Hematopoietic multipotent progenitor cell treated with erythropoietin and hydrocortisone succinate and interleukin-3 and kit ligand, for 4 days (in vitro differentiated cells): ENCODE data around the gene FAM89B.
"Not testable (repeated sequence)": the region's sequence is repeated elsewhere in the genome, so short reads cannot be mapped to it uniquely, and the experiment has no call there.

Source experiments
- DNase-seq: peaks from one replicate; pipeline ENCODE4 v3.0.0-alpha.2; 2015

FAM89B gene

DNA sequence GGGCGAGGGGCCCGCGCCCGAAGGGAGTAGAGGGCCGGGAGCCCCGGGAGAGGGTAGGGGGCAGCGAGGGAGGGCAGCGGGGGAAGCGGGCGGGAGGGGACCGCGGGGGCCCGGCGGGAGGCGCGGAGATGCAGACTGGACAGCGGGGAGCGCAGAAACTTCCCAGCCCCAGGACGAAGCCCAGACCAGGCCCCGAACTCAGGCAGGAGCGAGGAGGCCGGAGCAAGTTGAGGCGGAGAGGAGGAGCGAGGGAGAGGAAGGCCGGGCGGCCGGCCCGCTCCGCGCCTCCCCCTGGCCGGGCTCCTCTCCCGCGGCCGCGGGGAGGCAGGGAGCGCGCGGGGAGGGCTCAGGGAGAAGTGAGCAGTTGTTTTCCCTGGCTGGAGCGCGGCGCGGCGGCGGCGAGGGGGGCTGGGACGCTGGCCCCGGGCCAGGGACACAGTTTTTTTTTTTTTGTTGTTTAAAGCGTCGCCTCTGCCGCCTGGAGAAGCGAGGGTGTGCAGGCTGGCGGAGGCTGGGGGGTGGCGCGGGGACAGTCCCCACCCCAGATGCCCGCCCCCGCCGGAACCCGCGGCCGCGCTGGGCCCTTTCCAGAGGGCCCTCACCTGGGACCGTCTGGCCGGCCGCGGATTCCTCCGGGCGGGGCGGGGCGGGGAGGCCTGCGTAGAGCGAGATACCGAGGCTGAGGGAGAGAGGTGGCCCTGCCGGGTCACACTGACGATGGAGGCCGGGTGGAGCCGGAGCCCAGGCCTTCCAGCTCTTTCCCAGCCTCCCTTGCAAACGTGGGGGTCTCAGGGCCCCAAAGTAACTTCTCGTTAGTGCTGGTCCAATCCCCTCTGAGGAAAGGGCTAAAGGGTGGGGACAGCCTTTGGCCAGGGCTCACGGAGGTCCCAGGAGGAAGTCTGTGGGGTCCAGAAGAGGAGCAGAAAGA, 14.1 kb upstream of the FAM89B start, which contains the start of gene LTBP3:
Gene LTBP3 (minus strand): TSS at position 358 of the 928 bp plus-strand sequence. CDS start 400 bp downstream, outside the sequence.
- DNase-seq: peak; percentile 77

DNA sequence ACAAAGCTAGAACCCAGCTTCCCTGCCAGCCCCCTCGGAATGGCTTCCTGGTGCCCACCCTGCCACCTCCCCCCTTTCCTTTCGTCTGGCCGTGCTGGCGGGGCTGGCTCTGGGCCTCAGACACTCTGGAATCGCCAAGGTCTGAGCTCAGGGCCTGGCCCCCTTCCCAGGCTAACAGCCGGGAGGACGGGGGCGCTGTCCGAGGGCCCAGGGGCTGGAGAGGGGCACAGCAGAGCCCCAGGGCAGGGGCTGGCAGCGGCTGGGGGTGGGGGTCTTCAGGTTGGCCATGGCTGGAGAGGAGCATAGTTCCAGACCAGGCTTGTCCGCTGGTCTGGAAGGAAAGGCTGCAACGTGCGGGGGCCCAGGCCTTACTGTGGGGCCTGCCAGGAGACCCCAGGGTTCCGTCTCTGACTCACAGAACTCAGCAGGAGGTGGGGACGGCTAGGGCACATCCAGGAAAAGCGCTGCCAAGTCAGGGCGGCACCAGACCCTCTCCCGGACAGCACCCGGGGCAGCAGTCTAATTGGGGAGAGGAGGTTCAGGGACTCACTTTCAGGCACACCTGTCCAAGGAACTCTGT, 13.3 kb upstream of the FAM89B start:
- DNase-seq: no peak

DNA sequence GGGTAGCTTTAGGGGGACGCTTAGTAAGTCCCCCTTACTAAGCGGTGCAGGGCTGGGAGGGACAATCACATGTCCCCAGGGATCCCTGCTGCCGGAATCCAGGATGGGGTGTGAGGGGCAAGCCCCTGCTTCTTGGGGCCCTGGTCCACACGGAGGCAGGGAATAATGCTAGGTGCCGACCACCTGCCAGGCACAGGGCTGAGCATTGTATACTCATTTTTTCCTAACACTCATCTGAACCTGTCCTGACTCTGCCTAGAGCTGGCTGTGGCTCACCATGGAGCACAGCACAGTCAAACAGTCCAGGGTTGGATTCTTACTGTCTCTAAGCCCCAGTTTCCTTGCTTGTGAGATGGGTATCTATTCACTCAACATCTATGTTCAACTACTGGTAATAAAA, 12.8 kb upstream of the FAM89B start:
- no peak for DNase-seq

DNA sequence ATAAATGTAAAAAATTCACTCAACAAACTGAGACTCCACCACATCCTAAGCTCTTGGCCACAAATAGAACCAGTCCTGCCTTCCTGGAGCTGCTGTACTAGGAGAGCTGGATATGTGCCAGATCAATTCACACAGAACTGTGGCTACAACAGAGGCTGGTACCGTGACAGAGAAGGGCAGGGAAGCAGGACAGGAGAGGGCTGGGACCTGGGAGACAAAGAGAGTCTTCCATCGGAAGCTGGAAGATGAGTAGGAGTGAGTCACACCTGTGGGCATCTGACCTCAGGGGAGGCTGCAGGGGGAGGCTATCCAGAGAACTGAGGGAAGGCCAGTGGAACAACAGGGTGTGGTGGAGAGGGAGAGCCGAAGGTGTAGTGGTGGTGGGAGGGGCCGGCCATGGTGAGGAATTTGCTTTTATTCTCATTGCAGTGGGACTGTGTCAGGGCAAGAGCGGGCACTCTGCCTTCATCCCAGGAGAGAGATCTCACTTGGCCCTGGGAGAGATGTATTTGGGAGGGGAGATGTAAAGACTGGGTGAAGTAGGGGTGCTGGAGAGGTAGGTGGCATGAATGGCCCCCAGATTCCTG, 12.3 kb upstream of the FAM89B start:
- DNase-seq: peak; percentile 53

DNA sequence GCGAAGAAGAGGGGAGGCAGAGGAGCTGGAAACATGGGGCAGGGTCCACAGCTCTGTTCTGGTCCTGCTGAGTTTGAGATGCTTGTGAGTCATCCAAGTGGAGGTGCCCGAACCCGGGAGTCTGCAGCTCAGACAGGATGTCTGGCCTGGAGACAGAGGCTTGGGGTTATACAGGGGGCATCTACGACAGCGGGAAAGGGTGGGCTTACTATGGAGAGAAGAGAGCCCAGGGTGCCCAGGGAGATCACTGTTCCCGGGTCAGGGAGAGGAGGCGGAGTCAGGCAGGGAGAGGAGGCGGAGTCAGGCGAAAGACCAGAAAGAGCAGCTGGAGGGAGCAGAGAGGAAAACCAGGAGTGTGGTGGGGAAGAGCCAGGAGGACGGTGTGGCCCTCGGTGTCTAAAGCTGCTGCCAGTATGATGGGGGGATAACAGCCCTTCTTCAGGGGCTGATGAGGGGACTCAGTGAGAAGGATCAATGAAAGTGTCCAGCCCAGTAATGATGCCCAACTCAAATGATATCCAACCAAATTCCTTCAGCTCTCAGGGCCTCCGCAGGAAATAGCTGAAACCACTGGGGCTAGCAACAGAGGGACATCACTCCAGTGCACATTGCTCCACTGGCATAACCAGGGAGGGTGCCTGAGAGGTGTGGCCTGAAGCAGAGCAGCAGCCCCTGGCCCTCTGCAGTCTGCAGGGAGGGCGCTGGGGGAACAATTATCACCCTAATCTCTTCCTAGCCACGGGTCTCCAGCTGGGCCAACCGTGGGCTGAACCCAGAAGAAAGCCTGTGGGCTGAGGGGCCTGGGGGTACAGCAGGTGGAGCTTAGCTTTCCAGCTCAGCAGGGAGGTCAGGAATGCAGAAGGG, 11.6 kb upstream of the FAM89B start:
- DNase-seq: peak; percentile 40

DNA sequence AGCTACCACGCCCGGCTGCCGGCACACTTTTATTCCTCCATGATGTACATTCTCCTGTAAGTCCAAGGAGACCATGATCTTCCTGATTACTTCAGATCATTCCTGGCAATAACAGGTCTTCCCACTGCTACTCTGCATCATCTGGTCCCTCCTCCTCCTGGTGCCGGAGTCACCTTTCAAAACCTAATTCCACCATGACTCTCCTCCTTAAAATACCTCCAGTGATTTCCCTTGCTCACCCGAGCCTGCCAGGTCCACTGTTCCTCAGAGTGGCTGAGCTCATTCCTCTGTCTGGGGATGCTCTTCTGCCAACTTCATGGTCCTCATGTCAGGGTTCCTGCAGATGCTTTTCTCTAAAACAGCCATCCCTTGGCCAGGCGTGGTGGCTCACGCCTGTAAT, 10.3 kb upstream of the FAM89B start:
- no peak for DNase-seq

DNA sequence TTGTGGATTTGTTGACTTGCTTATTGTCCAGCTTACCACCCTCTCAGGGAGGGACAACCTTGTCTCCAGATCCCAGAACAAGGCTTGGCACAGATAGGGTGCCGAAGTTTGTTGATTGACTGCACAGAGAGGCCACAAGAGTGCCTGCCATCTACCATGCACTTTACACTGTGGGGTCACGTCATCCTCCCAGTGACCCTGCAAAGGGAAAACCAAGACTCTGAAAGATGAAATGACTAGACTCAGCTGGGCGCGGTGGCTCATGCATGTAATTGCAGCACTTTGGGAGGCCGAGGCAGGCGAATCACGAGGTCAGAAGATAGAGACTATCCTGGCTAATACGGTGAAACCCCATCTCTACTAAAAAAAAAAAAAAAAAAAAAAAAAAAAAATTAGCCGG, 9.6 kb upstream of the FAM89B start:
- DNase-seq: no peak

DNA sequence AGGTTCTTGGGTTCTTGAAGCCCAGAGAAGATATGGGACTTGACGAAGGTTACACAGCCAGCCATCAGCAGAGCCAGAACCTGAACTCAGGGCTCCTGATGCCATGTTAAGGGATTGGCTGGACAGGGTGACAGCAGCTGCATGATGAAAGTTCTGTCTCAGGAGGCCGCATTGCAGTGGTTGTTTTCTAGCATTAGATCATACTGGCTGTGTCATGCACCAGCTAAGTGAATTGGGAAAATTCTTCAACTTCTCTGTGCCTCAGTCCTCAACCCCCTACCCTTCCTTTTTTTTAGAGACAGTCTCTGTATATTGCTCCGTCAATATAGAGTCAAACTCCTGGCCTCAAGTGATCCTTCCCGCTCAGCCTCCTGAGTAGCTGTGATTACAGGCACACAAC, 8.7 kb upstream of the FAM89B start:
- DNase-seq: no peak

DNA sequence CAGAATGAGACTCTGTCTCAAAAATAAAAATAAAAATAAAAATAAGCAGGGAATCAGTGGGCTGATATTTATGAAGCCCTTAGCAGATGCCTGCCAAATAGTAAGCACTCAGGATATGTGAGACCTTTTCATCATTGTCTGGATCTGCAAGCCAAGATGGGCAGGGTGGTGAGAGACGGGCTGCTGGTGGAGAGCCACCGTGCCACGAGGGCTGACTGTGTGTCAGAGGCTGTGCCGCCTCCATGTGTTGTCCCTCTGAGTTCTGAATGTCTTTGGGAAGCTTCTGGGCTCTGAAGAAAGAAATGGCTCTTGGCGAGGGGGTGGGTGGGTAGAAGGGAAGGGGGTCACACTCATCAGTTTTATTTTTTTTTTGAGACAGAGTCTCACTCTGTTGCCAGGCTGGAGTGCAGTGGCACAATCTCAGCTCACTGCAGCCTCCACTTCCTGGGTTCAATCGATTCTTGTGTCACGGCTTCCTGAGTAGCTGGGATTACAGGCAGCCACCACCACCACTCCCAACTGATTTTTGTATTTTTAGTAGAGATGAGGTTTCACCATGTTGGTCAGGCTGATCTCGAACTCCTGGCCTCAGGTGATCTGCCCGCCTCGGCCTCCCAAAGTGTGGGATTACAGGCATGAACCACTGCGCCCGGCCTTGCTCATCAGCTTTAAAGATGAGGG, 7.3 kb upstream of the FAM89B start:
- not testable (repeated sequence) for DNase-seq

DNA sequence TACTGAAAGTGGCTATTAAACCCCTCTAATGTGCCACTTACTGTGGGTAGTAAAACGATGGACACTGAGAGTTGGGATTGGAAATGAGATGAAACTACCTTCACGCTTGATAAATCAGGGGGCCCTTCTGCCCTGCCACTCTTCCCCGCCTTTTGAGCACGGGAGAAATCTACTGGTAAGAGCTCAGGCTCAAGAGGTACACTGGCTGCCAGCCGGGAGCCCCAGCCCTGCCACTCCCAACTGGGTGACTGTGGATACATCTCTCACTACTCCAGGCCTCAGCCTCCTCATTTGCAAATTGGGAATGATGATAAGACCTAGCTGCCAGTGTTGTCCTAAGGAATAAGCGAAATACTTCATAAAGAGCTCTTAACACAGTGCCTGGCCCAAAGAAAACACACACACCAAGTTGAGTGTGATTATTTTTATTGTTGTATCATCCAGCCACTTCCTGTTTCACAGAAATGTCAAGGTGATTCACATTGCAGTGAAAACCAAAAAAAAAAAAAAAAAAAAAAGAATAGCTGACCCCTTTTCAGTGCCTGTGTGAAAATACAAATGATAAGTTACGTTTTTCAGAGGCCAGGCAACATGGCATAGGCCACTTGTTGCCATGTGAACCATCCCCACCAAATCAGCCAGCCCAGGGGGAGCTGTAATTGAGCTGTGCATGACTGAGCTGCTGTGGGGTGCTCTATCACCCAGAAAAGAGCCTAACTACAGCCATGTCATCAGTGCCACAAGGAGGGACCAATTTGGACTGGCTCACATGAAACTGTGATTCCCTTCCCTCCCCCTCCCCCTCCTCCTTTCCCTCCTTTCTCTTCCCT, 6.5 kb upstream of the FAM89B start:
- DNase-seq: no peak

DNA sequence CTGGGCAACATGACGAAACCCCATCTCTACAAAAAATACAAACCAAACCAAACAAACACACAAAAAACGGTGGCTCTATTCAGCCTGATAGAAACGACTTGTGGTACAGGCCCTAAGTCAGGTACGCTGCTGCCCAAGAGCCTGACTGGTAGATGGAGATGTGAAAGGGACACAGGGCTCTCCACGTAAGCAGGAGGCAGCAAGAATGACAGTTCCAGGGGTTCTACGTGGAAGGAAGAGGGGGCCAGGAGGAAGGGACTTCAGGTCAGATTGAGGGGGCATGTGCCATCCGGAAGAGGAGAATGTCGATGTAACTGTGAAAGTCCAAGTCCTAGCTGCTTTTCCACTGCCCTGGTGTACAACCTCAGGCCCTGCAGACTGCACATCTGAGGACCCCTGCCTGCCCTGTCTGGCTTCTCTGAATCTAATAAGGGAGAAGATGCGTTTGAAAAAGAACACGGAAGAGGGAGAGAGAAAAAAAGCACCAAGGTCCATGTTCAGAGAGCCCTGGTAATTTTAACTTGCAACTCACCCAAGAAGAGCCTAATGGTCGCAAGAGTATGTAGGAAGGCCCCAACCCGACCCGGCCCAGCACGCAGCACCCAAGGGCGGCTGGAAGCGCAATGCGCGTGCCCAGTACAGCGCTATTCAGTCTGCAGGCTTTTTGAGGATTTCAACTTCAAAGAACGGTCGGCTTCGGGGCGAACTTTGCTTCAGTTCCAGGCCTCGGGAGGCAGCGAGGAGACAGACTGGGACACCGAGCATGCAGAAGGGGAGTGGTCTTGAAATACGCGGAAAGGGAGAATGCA, 3.0 kb upstream of the FAM89B start:
- no peak for DNase-seq

DNA sequence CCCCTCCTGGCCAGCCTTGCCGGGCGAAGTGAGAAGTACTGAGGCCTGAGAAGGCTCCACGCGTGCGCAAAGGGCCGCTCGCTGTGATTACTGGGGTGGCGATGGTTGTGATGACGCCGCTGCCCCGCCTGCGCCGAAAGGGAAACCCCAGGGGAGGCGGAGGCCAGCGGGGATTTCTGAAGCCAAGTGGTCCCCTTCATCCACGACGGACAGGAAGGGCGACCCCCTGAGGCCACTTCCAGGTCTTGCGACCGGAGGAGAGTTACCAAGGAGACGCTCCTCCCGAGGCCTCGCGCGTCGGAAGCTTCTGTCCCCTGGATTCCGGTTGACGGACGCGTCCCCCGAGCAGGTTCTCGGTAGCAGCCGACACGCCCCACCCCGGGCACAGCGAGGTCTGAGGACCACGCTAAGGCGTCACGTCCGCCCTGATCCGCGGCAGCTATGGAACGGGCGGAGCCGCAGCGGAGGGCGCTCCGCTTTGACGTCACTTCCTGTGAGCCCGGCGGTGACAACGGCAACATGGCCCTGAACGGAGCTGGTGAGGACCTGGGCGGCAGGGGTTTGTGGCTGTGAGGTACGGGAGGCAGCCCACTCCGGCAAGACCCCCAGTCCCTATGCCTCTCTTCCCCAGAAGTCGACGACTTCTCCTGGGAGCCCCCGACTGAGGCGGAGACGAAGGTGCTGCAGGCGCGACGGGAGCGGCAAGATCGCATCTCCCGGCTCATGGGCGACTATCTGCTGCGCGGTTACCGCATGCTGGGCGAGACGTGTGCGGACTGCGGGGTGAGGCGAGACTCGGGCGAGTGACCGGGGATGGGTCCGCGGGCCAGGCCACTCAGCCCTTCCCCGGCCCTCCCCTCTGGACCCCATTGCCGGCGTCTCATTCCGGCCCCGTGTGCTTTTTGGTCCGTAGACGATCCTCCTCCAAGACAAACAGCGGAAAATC, 2.1 kb upstream of the FAM89B start, which contains the start of gene ZNRD2:
Gene ZNRD2 (plus strand): TSS at position 505 of the 946 bp plus-strand sequence. CDS start 15 bp downstream, at position 520.
- peak; percentile 99 for DNase-seq

DNA sequence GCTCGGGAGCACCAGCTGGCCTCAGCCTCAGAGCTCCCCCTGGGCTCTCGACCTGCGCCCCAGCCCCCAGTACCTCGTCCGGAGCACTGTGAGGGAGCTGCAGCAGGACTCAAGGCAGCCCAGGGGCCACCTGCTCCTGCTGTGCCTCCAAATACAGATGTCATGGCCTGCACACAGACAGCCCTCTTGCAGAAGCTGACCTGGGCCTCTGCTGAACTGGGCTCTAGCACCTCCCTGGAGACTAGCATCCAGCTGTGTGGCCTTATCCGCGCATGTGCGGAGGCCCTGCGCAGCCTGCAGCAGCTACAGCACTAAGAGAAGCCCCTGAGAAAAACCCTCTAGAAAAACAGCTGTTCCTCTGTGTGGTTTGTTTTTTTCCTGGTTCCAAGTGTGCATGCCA, 918 bp upstream of the FAM89B start:
- no peak for DNase-seq

DNA sequence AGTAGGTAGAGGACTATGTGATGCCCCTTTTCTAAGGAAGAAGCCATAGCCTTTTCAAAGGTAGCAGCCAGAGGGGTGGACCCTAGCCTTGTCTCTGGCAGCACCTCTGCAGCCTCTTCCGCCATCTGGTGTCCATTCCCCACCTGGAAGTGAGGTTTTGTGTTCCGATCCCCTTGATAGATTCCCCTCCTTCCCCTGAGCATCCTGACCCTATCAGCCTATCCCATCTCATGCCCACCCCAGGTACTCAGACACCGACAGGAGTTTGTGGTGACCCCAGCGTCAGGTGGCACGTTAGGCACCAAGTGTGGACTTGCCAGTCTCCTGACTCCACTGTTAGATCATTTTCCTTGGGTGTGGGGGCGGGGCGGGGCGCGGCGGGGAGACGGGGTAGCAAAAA, 398 bp upstream of the FAM89B start:
- DNase-seq: peak; percentile 70

DNA sequence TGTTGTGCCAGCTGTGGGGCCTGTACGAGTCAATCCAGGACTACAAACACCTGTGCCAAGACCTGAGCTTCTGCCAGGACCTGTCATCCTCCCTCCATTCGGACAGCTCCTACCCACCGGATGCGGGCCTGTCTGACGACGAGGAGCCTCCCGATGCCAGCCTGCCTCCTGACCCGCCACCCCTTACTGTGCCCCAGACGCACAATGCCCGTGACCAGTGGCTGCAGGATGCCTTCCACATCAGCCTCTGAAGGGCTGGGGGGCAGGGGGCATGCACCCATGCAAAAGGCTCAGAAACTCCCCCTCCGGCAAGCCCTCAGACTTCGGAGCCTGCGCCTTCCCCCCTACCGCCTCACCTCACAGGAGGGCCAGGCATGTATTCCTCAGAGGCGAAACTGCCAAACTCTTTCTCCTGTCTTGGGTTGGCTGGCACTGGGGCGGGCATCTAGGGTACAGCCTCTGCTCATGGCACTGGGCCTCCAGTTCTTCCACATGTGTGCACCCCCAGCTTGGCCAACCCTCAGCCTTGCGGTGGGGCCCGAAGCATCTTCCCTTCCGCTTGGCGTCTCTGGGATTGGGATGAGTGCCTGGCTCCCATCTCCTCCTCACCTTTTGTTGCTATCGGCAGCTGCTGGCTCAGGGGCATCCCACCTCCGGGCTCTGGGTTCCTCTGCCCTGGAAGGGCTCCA, 1.2 kb downstream of the FAM89B start:
- DNase-seq: no peak

DNA sequence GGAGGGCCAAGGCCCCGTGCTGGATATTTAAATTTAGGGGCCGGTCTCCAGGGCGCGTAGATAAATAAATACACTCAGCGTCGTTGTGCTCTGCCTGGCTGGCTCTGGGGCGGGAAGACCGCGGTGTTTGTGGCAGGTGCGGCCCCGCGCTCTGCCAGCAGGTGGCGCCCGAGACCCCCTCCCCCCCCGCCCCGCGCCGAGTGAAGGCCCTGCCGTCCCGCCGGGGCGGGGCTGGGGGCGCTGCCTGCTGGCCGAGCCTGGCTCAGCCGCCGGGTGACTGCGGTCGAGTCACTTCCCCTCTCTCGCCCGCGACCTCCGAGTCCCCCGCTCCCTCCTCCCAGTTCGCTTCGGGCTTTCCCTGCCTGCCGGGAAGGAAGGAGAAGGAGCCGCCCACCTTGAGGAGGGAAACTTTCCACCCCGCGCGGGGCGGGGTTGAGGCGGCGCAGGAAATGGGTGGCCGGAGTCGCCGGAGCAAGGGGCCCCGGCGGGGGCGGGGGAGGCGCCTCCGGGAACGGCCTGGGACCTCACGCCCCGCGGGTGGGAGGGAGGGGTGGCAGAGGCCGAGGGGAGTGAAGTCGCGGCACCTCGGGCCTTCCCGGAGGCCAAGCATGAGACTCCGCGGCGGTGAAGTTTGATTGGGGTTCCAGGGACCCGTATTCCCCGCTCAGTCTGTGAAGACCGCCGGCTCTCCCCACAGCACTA, 1.9 kb downstream of the FAM89B start:
- DNase-seq: peak; percentile 98

DNA sequence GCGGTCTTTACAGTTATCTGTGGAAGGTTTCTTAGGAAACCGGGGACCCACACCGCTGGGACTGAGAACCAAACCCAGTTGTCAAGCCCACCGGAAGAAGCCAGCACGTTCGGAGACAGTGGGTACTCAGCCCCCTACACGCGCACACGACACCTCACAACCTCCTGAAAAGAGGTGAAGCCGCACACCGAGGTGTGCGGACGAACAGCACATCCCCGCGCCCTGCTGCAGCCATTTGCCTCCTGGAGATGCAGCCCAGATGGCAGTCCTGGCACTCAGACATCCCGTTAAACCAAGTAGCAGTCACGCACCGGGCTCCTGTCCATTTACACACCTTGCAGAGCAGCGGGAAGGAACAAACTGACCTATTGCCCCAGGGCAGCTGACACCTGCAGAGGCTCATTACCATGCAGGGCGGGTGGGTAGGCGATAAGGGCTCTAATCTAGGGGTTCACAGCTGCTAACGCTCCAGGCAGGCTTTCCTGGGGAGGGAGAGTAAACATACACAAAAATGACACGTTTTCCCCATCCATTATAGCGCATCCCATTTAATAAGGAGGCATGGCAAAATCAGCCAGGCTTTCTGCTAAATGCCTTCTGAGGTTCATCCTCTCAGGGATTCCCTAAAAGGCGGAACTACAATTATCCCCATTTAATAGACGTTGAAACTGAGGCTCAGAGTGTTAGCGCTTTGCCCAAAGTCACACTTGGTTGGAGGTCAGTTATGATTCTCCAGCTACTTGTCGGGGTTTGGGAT, 2.7 kb downstream of the FAM89B start:
- peak; percentile 81 for DNase-seq
